HG03066 (cell line): ENCODE measurements around the gene PROM2.
"Not testable (repeated sequence)": the region's sequence is repeated elsewhere in the genome, so short reads cannot be mapped to it uniquely, and the experiment has no call there.

ENCODE experiments used
- ATAC-seq: cut with Tn5 transposase; IDR thresholded peaks from one replicate; pipeline ENCODE4 v1.9.1; 2021; ENCODE audit warnings: low read depth; ENCODE audit not compliant: unreplicated experiment

Gene PROM2

DNA sequence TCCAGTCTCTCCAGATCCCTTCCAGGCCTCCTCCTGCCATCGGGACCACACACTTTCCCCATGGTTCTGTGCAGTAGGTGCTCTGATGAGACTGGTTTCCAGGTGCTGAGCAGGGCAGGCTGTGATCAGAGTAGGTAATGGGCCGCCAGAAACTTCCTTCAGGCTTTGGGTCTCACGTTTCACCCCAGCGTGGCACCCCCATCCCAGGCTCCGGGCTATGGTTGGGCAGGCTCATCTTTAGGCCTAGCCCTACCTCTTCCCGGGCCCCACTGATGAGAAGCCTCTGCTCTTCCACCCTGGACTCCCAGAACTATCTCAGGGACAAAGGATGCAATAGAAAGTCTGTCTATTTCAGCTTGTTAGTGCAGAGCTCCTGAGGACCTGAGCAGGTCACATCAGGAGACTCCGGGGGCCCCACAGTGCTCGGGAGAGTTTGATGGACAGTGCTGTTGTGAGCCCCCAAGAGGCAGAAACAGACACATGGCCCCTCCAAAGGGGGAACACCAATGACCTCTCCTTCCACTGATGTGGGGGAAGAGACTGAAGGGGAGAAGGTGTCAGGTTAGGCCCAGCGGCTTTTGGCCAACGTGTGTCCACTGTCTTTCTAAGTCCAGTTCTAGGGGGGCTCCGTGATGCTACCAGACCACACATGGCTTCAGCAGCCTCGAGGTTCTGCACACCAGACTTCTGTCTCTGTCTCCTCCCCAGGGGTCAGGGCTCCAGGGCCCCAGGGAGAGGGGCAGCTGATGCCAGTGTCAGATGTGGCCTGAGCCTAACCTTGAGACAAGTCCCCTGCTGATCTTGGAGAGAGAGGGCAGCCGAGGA, 5.8 kb upstream of the PROM2 start:
- no peak for ATAC-seq

DNA sequence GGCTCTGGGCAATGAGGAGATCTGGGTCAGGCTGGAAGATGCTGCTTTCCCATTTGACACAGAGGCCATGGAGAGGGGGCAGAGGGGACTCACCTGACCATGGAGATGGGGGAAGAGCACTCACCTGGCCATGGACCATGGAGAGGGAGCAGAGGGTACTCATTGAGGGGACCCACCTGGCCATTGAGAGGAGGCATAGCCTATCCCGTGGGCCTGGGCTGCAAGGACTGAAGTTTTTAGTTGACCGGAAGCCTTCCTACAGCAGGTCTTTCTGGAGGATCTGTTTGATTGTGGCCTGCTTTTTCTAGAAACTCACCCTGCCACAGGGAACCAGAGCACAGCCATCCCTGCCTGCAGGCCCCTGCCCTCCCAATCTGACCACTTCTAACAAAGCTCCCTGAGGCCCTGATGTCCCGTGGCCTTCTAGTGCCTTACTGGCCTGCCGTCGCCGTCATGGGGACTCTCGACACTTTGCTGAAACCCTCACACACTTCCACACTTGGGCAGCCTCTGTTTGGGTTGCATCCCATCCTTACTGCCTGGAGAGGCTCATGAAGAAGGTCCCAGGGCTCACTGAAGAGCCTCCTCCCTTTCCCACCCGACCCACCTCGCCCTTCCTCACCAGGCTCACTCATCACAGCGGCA, 5.1 kb upstream of the PROM2 start:
- no peak for ATAC-seq

DNA sequence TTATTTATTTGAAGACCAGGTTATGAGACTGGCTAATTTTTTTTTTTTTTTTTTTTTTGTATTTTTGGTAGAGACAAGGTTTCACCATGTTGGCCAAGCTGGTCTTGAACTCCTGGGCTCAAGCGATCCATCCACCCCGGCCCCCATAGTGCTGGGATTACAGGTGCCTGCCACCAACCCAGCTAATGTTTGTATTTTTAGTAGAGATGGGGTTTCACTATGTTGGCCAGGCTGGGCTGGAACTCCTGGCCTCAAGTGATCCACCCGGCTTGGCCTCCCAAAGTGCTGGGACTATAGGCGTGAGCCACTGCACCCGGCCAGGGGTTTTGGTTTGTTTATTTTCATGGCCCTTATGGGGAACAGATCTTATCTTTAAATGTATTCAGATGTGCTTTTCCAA, 4.5 kb upstream of the PROM2 start:
- ATAC-seq: not testable (repeated sequence)

DNA sequence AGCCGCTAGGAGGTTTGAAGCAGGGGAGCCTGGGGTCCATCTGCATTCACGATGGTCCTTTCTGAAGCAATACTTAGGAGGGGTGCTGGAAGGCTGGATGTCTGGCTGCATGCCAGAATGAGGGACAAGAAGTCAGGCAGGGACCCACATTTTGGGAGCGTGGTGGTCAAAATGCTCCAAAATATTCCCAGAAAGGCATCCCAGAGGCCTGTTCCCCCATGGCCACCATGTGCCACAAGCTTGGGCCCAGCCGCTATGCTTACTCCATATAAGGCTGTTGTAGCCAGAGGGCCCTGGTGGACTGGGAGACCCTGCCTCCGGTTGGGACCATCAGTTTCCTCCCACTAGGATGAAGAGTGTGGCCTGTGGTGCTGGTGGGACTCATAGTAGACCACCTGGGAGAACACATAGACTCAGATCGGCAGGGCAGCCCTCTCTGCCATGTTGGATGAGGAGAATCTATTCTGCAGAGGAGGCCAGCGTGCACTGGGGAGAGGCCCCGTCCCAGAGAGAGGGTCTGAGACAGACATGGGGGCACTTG, 3.6 kb upstream of the PROM2 start:
- no peak for ATAC-seq

DNA sequence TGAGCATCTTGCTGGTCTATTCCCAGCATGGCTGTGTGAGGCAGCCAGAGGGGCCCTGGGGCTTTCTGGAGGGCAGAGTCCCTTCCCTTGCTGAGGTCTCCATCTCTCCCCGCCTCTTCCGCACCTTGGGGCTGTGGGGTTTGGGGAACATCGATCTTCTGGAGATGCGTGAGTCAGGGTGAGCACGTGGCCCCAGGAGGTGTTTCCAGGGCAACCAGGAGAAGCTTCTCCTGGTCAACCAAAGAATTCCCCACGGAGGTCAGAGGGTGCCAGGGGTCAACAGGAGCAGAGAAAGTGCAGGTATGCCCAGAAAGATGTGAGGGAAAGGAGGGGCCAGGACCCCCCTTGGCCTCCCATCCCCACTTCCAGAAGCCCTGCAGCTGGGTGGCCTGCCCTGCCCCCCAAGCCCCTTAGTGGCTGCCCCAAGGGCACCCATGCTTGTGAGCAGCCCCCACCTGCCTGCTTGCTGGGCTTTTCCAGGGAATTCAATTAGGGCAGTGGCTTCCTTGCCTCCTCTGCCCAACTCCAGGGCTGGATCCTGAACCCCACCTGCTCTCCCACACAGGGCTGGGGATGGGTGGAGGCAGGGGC, 2.8 kb upstream of the PROM2 start:
- ATAC-seq: no peak

DNA sequence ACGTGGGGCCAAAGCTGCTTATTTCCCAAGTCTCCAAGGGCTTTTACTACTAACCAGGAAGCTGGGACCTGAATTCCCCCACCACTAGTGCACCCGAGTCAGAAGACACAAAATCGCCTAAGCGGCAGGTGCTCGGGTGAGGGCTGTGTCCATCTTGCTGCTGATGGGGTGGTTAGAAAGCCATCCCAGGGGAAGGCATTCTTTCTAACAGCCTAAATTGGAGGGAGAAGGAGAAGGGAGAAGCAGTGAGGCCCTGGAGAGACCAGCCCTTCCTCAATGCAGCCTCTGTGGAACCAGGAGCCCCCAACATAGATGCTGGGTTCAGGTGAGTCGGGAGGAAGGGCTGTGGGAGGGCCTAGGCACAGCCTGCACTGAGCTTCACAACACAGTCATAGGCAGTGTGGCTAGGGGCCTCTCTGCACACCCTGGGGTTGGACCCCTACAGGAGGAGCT, 1.9 kb upstream of the PROM2 start:
- ATAC-seq: no peak

DNA sequence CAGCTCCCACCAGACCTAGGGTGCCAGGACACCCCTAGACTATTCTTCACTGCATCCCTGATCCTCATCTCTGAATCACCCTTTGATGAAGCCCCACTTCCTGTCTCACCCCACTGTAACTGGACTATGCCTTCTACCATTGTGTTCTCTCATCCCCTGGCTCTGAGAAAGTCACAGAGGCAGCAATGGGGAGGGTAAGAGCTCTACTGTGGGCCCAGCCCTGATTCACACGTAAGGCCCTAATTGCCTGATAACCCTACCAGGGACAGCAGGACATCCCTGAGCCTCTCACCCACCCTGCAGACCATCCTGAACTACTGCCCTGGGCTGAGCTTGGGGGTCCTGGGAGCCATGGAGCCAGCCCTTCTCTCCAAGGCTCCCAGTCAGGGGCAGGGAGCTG, 1.5 kb upstream of the PROM2 start:
- no peak for ATAC-seq

DNA sequence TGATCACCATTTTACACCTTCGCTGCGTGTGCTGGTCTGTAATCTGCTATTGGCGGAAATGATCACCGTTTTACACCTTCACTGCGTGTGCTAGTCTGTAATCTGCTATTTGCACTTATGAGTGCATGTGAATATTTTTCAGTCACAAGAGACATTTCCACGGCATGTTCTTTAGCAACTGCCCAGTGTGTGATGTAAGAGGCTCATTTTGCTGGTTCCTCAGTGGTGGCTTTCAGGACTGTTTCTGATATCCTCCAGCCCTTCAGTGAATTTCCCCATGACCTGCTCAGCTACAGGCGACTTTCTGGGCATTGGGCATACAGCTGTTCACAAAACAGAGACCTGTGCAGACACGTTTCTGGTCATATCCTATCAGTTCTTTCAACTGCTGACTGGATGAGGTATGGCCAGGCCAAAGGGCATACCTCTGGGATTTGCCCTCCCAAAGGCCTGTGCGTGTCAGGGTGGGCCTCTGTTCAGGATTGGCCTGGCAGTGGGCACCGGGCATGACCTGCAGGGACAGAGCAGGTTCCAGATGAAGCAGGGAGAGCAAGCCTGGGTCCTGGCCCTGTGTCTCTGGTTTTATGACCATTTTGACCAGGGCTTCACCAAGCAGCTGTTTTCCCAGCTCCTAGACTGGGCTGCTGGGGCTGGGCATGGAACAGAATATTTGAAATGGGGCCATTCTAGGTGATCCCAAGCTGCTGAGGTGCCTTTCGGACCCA, 521 bp upstream of the PROM2 start:
- no peak for ATAC-seq

DNA sequence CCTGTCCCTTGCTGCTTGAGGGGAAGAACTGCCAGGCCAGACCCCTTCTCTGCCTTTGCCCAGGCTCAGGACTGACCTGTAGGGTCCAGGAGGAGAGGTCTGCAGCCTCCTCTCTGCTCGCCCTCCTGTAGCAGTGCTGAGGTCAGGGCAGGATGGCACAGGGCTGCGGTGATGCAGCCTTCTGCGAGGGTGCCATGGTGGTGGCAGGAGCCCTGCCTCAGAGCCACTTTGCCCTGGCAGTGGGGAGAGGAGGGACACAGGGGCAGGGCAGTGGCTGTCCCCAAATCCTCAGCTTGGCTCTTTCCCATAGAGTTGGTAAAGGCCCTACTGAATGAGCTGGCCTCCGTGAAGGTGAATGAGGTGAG, 884 bp downstream of the PROM2 start:
- ATAC-seq: no peak

DNA sequence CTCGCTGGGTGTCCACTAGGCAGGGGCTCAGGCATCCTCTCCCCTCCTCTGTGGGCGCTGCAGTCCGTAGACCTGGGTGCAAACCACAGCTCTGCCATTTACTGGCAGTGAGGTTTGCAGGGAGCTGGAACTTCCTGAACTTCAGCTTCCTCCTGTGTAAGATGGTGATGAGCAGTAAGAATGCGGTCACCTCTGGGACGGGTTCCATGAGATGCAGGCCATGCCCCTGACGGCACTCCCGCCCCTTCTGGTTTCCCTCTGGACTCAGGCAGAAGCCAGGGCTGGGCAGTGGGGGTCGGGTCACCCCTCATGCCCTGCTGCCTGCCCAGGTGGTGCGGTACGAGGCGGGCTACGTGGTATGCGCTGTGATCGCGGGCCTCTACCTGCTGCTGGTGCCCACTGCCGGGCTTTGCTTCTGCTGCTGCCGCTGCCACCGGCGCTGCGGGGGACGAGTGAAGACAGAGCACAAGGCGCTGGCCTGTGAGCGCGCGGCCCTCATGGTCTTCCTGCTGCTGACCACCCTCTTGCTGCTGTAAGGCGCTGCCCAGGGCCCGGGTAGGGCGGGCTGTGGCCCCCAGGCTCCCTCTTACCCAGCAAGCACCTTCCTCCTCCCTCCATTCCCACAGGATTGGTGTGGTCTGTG, 1.5 kb downstream of the PROM2 start:
- ATAC-seq: no peak

DNA sequence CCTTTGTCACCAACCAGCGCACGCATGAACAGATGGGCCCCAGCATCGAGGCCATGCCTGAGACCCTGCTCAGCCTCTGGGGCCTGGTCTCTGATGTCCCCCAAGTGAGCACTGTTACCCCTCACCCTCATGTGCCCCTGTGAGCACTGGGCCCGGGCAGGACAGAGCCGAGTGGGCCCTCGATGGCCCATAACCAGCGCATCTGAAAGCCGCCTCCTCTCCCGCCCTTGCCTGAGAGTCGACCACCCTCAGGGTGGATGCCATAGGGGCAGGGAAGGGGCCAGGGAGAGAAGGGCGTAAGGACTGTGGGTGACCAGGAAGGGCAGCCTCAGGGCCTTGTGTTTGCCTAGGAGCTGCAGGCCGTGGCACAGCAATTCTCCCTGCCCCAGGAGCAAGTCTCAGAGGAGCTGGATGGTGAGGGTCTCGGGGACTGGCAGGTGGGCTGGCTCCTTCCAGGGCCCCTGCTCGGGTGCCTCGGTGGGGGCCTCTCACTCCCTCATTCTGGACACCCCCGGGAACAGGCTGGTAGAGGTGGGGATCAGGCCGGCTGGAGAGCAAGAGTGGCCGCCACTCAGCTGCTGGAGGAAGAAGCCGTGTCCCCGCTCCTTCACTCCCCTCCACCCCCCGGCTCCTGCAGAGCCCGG, 2.1 kb downstream of the PROM2 start:
- no peak for ATAC-seq

DNA sequence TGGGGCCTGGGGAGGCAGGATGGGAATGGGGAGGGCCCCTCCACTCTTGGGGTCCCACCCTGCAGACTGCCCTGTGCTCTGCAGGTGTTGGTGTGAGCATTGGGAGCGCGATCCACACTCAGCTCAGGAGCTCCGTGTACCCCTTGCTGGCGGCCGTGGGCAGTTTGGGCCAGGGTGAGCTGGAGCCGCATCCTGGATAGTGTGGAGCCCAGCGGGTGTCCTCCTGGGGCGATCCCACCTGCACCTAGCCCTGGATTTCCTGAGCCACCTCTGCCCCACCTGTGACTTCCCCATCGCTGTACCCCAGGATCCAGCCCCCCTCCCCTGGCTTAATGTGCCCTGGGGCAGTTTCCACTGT, 2.6 kb downstream of the PROM2 start:
- ATAC-seq: no peak

DNA sequence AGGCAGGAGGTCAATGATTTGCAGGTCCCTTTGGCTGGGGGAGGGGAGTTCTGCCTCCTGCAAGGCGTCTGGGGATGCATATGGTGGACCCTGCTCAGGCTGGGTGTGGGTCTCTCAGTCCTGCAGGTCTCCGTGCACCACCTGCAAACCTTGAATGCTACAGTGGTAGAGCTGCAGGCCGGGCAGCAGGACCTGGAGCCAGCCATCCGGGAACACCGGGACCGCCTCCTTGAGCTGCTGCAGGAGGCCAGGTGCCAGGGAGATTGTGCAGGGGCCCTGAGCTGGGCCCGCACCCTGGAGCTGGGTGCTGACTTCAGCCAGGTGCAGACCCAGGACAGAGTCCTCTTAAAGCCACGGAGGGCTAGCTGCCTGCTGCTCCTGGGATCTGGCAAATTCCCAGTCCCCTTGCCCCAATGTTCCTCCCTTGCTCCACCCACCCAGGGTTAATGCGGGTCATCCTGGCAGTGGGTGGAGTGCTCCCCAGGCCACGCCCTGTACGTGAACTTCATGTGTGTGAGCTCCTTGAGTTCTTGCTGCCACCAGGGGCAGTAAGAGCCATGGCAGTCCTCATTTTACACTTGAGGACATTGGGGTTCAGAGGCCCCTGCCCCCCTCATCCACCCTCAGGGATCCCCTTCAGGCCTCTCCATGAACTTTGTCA, 3.1 kb downstream of the PROM2 start:
- no peak for ATAC-seq

DNA sequence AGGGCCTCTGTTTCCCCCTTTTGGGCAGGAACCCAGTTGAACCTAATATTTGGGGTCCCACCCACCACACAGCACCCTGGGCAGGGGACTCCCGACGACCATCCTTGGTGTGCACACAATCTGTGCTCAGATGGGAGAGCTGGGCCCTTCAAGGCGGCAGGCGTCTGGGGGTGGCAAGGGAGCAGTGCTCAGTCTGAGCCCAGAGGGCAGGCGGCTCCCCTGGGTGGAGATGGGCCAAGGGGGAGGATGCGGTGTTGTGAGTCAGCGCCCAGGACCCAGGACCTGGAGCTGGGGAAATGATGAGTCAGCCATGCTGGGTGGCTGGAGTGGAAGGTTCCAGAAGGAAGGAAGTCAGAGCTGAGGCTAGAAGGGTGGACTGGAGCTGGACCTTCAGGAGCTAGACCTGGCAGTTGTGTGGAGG, 3.8 kb downstream of the PROM2 start:
- no peak for ATAC-seq

DNA sequence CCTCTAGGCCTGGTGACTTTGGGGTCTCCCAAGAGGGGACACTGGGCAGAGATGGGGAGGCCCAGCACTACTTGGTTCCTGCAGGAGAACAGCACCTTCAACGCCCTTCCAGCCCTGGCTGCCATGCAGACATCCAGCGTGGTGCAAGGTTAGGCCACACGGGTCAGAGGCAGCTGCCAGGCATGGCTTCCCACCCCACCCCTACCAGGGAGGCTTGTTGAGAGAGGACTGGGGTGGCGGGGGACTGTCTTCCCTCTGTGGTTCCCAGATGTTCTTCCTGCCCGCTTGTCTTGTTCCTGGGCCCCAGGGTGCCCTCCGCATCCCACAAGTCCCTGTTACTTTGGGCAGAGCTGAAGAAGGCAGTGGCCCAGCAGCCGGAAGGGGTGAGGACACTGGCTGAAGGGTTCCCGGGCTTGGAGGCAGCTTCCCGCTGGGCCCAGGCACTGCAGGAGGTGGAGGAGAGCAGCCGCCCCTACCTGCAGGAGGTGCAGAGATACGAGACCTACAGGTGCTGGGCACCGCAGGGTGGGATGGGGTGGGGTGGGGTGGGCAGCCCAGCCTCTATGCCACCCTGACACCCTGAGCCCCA, 4.5 kb downstream of the PROM2 start:
- ATAC-seq: no peak

DNA sequence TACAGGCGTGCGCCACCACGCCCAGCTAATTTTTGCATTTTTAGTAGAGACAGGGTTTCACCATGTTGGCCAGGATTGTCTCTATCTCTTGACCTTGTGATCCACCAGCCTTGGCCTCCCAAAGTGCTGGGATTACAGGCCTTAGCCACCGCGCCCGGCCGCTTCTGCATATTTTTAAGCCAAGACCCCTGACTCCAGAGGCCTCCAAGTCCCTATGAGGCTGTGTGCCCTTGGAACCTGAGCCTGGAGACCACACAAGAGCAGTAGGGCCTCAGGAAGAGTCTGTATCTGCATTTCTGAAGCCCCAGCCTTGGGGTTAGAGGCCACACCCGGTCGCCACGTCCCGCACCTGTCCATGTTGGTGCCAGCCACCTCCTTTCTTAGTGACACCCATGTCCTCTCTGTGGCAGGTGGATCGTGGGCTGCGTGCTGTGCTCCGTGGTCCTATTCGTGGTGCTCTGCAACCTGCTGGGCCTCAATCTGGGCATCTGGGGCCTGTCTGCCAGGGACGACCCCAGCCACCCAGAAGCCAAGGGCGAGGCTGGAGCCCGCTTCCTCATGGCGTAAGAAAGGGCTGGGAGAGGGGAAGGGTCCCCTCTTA, 5.3 kb downstream of the PROM2 start:
- no peak for ATAC-seq

DNA sequence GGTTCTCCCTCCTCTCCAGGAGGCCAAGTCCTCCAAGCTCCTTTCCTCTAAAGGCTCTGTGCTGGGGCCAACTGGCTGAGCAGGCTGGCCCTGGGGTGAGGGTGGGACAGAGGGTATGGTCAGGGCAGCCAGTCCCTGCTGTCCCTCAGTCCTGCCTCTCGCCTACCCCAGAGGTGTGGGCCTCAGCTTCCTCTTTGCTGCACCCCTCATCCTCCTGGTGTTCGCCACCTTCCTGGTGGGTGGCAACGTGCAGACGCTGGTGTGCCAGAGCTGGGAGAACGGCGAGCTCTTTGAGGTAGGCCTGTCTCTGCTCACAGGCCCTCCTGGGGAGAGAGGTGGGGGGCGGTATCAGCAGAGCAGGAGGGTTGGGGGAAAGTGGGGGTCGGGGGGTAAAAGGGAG, 6.8 kb downstream of the PROM2 start:
- ATAC-seq: no peak

DNA sequence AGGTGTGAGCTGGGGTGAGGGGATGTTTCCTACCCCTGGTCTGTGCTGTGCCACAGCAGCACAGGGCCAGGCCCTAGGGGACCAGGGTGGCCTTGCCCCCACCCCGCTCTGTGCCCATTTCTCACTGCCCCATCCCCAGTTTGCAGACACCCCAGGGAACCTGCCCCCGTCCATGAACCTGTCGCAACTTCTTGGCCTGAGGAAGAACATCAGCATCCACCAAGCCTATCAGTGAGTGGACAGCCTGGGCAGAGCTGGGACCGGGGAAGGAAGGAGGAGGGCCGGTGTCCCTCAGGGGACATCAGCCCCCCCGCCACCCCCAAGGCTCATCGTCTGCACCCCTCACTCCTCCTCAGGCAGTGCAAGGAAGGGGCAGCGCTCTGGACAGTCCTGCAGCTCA, 7.5 kb downstream of the PROM2 start:
- no peak for ATAC-seq

DNA sequence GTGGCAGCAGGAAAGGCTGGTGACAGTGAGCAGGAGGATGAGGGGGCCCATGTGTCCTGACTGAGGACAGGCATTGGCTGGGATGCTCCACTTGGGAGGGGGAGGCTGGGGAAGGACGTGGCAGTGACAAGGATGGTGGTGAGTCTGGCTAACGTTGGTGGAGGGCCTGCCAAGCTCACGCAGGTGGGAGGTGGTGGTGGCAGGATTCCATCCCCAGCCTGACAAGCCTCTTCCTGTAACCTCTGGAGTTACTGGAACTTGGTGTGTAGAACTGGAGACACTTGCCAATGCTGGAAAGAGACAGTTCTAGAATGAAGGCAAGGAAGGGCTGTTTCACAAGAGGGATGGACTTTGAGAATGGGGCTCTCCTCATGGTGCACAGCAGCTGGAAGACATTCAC, 8.2 kb downstream of the PROM2 start:
- no peak for ATAC-seq
